ENCODE results near the gene PXDC1.

The PXDC1 gene

DNA sequence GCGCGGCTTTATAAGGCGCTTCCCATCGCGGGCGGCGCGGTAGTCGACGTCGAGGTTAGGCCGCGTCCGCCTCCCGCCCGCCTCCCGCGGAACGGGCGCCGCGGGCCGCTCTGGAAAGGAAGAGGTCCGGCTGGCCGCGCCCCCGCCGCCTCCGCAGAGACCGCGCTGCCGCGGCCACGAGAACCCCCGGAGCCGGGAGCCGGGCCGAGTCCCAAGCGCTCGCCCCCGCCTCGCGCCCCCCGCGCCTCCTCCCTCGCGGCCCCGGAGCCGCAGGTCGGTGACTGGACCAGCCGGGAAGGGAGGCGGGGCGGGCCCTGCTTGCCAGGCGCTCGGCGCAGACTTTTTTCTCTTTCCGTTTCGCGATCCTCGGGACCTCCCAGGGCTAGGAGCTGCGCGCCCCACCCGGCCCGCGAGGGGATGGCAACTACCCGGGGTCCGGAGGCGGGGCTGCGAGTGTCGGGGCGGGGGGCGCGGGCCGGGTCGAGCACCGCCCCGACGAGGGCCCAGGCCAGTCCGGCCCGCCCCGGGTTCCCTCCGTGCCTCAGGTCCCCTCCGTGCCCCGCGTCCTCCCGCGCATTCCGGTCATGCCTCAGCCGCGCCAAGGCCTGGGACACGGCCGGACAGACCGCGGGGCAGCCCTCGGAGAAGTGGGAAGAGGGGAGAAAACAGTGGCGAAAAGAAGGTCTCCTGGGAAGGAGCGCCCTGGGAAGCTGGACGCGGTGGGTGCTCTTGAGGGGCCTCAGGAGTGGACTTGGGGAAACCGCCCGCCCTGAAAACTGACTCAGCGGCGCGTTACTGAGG is 417 bp upstream of the PXDC1 start:
- TF ChIP-seq, protein P1, sequence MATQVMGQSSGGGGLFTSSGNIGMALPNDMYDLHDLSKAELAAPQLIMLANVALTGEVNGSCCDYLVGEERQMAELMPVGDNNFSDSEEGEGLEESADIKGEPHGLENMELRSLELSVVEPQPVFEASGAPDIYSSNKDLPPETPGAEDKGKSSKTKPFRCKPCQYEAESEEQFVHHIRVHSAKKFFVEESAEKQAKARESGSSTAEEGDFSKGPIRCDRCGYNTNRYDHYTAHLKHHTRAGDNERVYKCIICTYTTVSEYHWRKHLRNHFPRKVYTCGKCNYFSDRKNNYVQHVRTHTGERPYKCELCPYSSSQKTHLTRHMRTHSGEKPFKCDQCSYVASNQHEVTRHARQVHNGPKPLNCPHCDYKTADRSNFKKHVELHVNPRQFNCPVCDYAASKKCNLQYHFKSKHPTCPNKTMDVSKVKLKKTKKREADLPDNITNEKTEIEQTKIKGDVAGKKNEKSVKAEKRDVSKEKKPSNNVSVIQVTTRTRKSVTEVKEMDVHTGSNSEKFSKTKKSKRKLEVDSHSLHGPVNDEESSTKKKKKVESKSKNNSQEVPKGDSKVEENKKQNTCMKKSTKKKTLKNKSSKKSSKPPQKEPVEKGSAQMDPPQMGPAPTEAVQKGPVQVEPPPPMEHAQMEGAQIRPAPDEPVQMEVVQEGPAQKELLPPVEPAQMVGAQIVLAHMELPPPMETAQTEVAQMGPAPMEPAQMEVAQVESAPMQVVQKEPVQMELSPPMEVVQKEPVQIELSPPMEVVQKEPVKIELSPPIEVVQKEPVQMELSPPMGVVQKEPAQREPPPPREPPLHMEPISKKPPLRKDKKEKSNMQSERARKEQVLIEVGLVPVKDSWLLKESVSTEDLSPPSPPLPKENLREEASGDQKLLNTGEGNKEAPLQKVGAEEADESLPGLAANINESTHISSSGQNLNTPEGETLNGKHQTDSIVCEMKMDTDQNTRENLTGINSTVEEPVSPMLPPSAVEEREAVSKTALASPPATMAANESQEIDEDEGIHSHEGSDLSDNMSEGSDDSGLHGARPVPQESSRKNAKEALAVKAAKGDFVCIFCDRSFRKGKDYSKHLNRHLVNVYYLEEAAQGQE (IDR thresholded peaks at IDR 0.05; ENCODE audit: insufficient read depth in 1 of 2, low read depth in 2 of 2, low read length in 2 of 2): no peak
- no peak for TF ChIP-seq TAF1 (IDR thresholded peaks at IDR 0.05; ENCODE audit: borderline replicate concordance, insufficient read depth, low read length)

DNA sequence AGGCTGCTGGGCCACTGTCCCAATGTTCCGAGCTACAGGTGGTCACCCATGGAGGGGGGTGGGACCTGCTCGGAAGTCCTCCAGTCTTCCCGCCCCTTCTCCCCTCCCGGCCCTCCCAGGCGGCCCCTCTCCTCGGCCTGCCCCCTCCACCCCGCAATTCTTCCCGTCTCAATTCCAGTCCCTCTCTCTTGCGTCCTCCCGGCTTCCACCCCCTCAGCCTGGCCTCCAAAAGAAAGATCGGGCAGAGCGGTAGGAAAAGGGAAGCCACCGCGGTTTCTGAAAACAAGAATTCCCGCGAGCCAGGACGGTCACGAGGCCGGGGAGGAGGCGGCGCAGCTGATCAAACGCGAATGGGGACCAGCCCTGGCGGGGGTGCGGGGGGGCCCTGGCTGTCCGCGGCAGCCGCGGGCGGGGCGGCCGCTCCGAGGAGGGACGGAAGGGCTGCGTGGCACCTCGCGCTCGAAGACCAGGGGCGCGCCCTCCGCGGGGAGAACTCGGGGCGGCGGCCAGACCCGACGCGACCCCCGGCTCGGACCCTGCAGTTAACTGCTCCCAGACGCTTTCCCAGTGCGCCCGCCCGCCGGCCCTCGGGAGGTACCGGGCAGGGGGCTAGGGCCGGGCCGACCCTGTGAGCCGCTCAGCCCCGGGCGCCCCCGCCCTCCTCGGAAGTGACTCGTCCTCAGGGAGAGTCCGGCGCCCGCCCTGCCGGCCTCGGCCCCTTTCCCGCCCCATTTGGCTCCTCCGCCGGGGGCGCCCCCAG is 1.0 kb downstream of the PXDC1 start:
- TF ChIP-seq POLR2AphosphoS5 (IDR thresholded peaks at IDR 0.05; ENCODE audit: low read depth, low read length): no peak
- no peak for TF ChIP-seq SIN3A (IDR thresholded peaks at IDR 0.05; ENCODE audit: borderline replicate concordance, insufficient read depth, low read length)
- TF ChIP-seq FOXP2 (optimal IDR thresholded peaks at IDR 0.05; ENCODE audit: borderline replicate concordance, extremely low read depth, extremely low read length, insufficient read depth): no peak

GRCh38 chr6:3749977-3750316 is 1.6 kb downstream of the PXDC1 start:
- TF ChIP-seq POLR2AphosphoS5 (IDR thresholded peaks at IDR 0.05; ENCODE audit: low read depth, low read length): no peak
- TF ChIP-seq TAF1 (IDR thresholded peaks at IDR 0.05; ENCODE audit: borderline replicate concordance, insufficient read depth, low read length): no peak
- TF ChIP-seq SIN3A (IDR thresholded peaks at IDR 0.05; ENCODE audit: borderline replicate concordance, insufficient read depth, low read length): no peak
- TF ChIP-seq FOXP2 (optimal IDR thresholded peaks at IDR 0.05; ENCODE audit: borderline replicate concordance, extremely low read depth, extremely low read length, insufficient read depth): no peak
- TF ChIP-seq, protein P1 (IDR thresholded peaks at IDR 0.05; ENCODE audit: insufficient read depth in 1 of 2, low read depth in 2 of 2, low read length in 2 of 2): no peak

- TF ChIP-seq FOXP2 (optimal IDR thresholded peaks at IDR 0.05; ENCODE audit: borderline replicate concordance, extremely low read depth, extremely low read length, insufficient read depth): no peak
- no peak for TF ChIP-seq SIN3A (IDR thresholded peaks at IDR 0.05; ENCODE audit: borderline replicate concordance, insufficient read depth, low read length)
- TF ChIP-seq TAF1 (IDR thresholded peaks at IDR 0.05; ENCODE audit: borderline replicate concordance, insufficient read depth, low read length): no peak
- TF ChIP-seq, protein P1 (IDR thresholded peaks at IDR 0.05; ENCODE audit: insufficient read depth in 1 of 2, low read depth in 2 of 2, low read length in 2 of 2): no peak
- no peak for TF ChIP-seq POLR2AphosphoS5 (IDR thresholded peaks at IDR 0.05; ENCODE audit: low read depth, low read length)
Observed at GRCh38 chr6:3749067-3749841, 2.3 kb downstream of the PXDC1 start.

- TF ChIP-seq, protein P1 (IDR thresholded peaks at IDR 0.05; ENCODE audit: insufficient read depth in 1 of 2, low read depth in 2 of 2, low read length in 2 of 2): no peak
- TF ChIP-seq SIN3A (IDR thresholded peaks at IDR 0.05; ENCODE audit: borderline replicate concordance, insufficient read depth, low read length) (no peak), FOXP2 (optimal IDR thresholded peaks at IDR 0.05; ENCODE audit: borderline replicate concordance, extremely low read depth, extremely low read length, insufficient read depth) (peak; percentile 48)
Observed at GRCh38 chr6:3748208-3749066, 3.1 kb downstream of the PXDC1 start.

Measured in PFSK-1 (cell line).